H1 (cell line): ENCODE data around the gene TOR4A. TPM values are rescaled to one million over a fixed set of nuclear protein-coding genes. Genes with fewer than 3 reads are reported as not detected.

Experiments used
- CTCF ChIA-PET: fragments of 300-600 bp; sonication (Branson Sonifier 250); formaldehyde crosslinking; loops from one replicate; lab custom pipeline; 2021; ENCODE audit not compliant: partially characterized antibody; lab: Charles Lee
- POLR2A ChIA-PET: fragments of 300-600 bp; sonication (Branson Sonifier 250); formaldehyde crosslinking; loops from one replicate; lab custom pipeline; 2021; ENCODE audit warnings: inconsistent platforms; ENCODE audit not compliant: partially characterized antibody; lab: Charles Lee
- DNase-seq, 2 experiments: peaks; one replicate each; pipeline versions ENCODE4 v3.0.0 to v3.0.0-alpha.2; 2010 to 2022; ENCODE audit warnings: low spot score in 2 of 2, low read depth in 1 of 2, mixed read lengths in 1 of 2
- FAIRE-seq: peaks from 2 replicates; lab custom pipeline; 2011; peaks lifted over from hg19 to GRCh38; lab: Jason Lieb, UNC
- H2AFZ ChIP-seq: 2 replicates; pipeline ENCODE4 v1.8.1; 2012; ENCODE audit warnings: low read length, inconsistent platforms
- H2AK5ac ChIP-seq: 2 replicates; pipeline ENCODE4 v1.6.1; 2013; ENCODE audit warnings: low read depth, low read length
- H2BK120ac ChIP-seq: replicated peaks from 2 replicates; pipeline ENCODE3; 2013; ENCODE audit warnings: low read depth, low read length, inconsistent platforms
- H2BK12ac ChIP-seq: 2 replicates; pipeline ENCODE4 v1.6.1; 2013; ENCODE audit warnings: low read depth, low read length
- H2BK15ac ChIP-seq: 2 replicates; pipeline ENCODE4 v1.6.1; 2013; ENCODE audit warnings: low read length
- H2BK20ac ChIP-seq: 2 replicates; pipeline ENCODE4 v1.6.1; 2013; ENCODE audit warnings: low read length
- H2BK5ac ChIP-seq: 2 replicates; pipeline ENCODE4 v1.6.1; 2013; ENCODE audit warnings: low read depth, low read length
- H3K14ac ChIP-seq: 2 replicates; pipeline ENCODE4 v1.6.1; 2013; ENCODE audit warnings: inconsistent platforms; ENCODE audit not compliant: insufficient read length
- H3K18ac ChIP-seq: 2 replicates; pipeline ENCODE4 v1.6.1; 2013; ENCODE audit warnings: low read length; ENCODE audit errors: extremely low read depth
- H3K23ac ChIP-seq: 2 replicates; pipeline ENCODE4 v1.6.1; 2013; ENCODE audit warnings: inconsistent platforms; ENCODE audit not compliant: insufficient read length
- H3K23me2 ChIP-seq: 2 replicates; pipeline ENCODE4 v1.6.1; 2013; ENCODE audit warnings: low read depth, low read length
- H3K27ac ChIP-seq: 2 replicates; pipeline ENCODE4 v1.6.1; 2011; ENCODE audit warnings: low read depth, low read length, inconsistent platforms
- H3K27me3 ChIP-seq, 4 experiments: replicated peaks in 1 of 4; 1 replicate in 1 of 4; 2 replicates in 3 of 4; pipeline versions ENCODE4 v1.6.1 to v1.8.1; 2011 to 2013; ENCODE audit warnings: low read length in 3 of 4, mild to moderate bottlenecking in 3 of 4, inconsistent platforms in 2 of 4, mixed read lengths in 2 of 4, moderate library complexity in 1 of 4; ENCODE audit not compliant: control insufficient read depth in 3 of 4, insufficient read depth in 3 of 4; ENCODE audit errors: extremely low read depth in 1 of 4
- H3K36me3 ChIP-seq, 4 experiments: 2 replicates each; pipeline versions ENCODE4 v1.6.1 to v1.8.1; 2011 to 2013; ENCODE audit warnings: mild to moderate bottlenecking in 4 of 4, low read length in 3 of 4, moderate library complexity in 2 of 4, control low read depth in 1 of 4, inconsistent platforms in 1 of 4; ENCODE audit not compliant: insufficient read depth in 4 of 4, control insufficient read depth in 2 of 4
- H3K4ac ChIP-seq: replicated peaks from 2 replicates; pipeline ENCODE3; 2013; ENCODE audit warnings: low read length, low read depth, mixed read lengths, inconsistent platforms; ENCODE audit not compliant: insufficient read length
- H3K4me1 ChIP-seq, 4 experiments: replicated peaks in 1 of 4; 1 replicate in 1 of 4; 2 replicates in 3 of 4; pipeline versions ENCODE4 v1.6.1 to v1.8.1; 2011 to 2013; ENCODE audit warnings: low read length in 3 of 4, inconsistent platforms in 2 of 4, mixed read lengths in 1 of 4; ENCODE audit not compliant: insufficient read depth in 4 of 4, control insufficient read depth in 3 of 4
- H3K4me2 ChIP-seq, 2 experiments: 2 replicates each; pipeline versions ENCODE4 v1.6.1 to v1.8.1; 2011 to 2013; ENCODE audit warnings: low read depth in 2 of 2, low read length in 2 of 2, control low read depth in 1 of 2, inconsistent platforms in 1 of 2, mild to moderate bottlenecking in 1 of 2; ENCODE audit not compliant: insufficient read depth in 1 of 2
- H3K4me3 ChIP-seq, 4 experiments: fragments of 200-600, 300-600 bp in 1 of 4; sonication (generic), shearing (Covaris generic), sonication (Bioruptor Twin) in 1 of 4; 2 replicates each; pipeline versions ENCODE4 v1.5.1 to v1.8.1; 2011 to 2016; ENCODE audit warnings: low read length in 4 of 4, low read depth in 3 of 4, control low read depth in 2 of 4, inconsistent platforms in 2 of 4, mild to moderate bottlenecking in 2 of 4, mixed read lengths in 1 of 4, moderate library complexity in 1 of 4; ENCODE audit not compliant: insufficient read depth in 2 of 4; ENCODE audit errors: extremely low read depth in 1 of 4
- H3K56ac ChIP-seq: replicated peaks from 2 replicates; pipeline ENCODE3; 2013; ENCODE audit warnings: low read depth, mild to moderate bottlenecking, mixed read lengths, low read length, inconsistent platforms; ENCODE audit not compliant: insufficient read length
- H3K79me1 ChIP-seq: 2 replicates; pipeline ENCODE4 v1.6.1; 2013; ENCODE audit warnings: low read depth, low read length, control low read depth
- H3K79me2 ChIP-seq, 2 experiments: 2 replicates each; pipeline versions ENCODE4 v1.6.1 to v1.8.1; 2012 to 2013; ENCODE audit warnings: low read length in 2 of 2, mild to moderate bottlenecking in 2 of 2, inconsistent platforms in 1 of 2; ENCODE audit not compliant: insufficient read depth in 2 of 2, control insufficient read depth in 1 of 2
- H3K9ac ChIP-seq, 4 experiments: replicated peaks in 1 of 4; 1 replicate in 1 of 4; 2 replicates in 3 of 4; pipeline versions ENCODE4 v1.6.1 to v1.8.1; 2011 to 2013; ENCODE audit warnings: low read depth in 3 of 4, low read length in 3 of 4, control low read depth in 2 of 4, mild to moderate bottlenecking in 2 of 4, moderate library complexity in 2 of 4, inconsistent platforms in 1 of 4; ENCODE audit errors: extremely low read depth in 1 of 4
- H3K9me3 ChIP-seq, 2 experiments: 2 replicates each; pipeline versions ENCODE4 v1.6.1 to v1.8.1; 2012 to 2013; ENCODE audit warnings: mild to moderate bottlenecking in 2 of 2, moderate library complexity in 2 of 2, control low read depth in 1 of 2, inconsistent platforms in 1 of 2, low read depth in 1 of 2, low read length in 1 of 2, mixed read lengths in 1 of 2; ENCODE audit not compliant: insufficient read depth in 2 of 2
- H4K20me1 ChIP-seq, 2 experiments: replicated peaks in 1 of 2; 2 replicates each; pipeline versions ENCODE3 to v1.8.1; 2011 to 2013; ENCODE audit warnings: inconsistent platforms in 2 of 2, low read length in 2 of 2, mild to moderate bottlenecking in 1 of 2; ENCODE audit not compliant: insufficient read depth in 2 of 2, control insufficient read depth in 1 of 2
- H4K5ac ChIP-seq: 2 replicates; pipeline ENCODE4 v1.6.1; 2013; ENCODE audit warnings: low read length, low read depth, mixed read lengths, inconsistent platforms; ENCODE audit not compliant: insufficient read length
- H4K8ac ChIP-seq: 2 replicates; pipeline ENCODE4 v1.8.0; 2013; ENCODE audit warnings: mild to moderate bottlenecking, moderate library complexity, low read length, inconsistent platforms; ENCODE audit not compliant: insufficient read depth; ENCODE audit errors: extremely low read depth
- H4K91ac ChIP-seq: replicated peaks from 2 replicates; pipeline ENCODE3; 2013; ENCODE audit warnings: low read length, mixed read lengths, inconsistent platforms; ENCODE audit not compliant: insufficient read length
- GABPA ChIP-seq: IDR thresholded peaks from 2 replicates; pipeline ENCODE4 v1.6.1; 2011; ENCODE audit warnings: mild to moderate bottlenecking, low read length, moderate library complexity, borderline replicate concordance; ENCODE audit not compliant: insufficient read depth
- HDAC2 ChIP-seq, 2 experiments: fragments of 300-600 bp in 1 of 2; sonication (generic) in 1 of 2; IDR thresholded peaks; 2 replicates each; pipeline ENCODE4 v1.6.1; 2011 to 2012; ENCODE audit warnings: low read depth in 2 of 2, low read length in 2 of 2, mild to moderate bottlenecking in 2 of 2, moderate library complexity in 2 of 2, borderline replicate concordance in 1 of 2, inconsistent platforms in 1 of 2
- HDAC6 ChIP-seq: IDR thresholded peaks from one replicate; pipeline ENCODE4 v1.7.1; 2012; ENCODE audit warnings: low read depth, mild to moderate bottlenecking, inconsistent platforms, low read length, moderate library complexity
- KDM4A ChIP-seq: IDR thresholded peaks from one replicate; pipeline ENCODE4 v1.7.1; 2012; ENCODE audit warnings: low read depth, mild to moderate bottlenecking, moderate library complexity, low read length, inconsistent platforms; ENCODE audit not compliant: severe bottlenecking
- POLR2A ChIP-seq, 2 experiments: IDR thresholded peaks; 1 replicate in 1 of 2; 2 replicates in 1 of 2; pipeline ENCODE4 v1.6.1; 2011; ENCODE audit warnings: low read depth in 2 of 2, low read length in 2 of 2, mild to moderate bottlenecking in 2 of 2; ENCODE audit errors: control extremely low read depth in 1 of 2
- POLR2AphosphoS5 ChIP-seq: IDR thresholded peaks from 2 replicates; pipeline ENCODE4 v1.6.1; 2011; ENCODE audit warnings: low read depth, low read length
- SUZ12 ChIP-seq: fragments of 200-600 bp; sonication (generic); IDR thresholded peaks from 2 replicates; pipeline ENCODE4 v1.6.1; 2012; ENCODE audit warnings: mild to moderate bottlenecking, inconsistent platforms, low read length, moderate library complexity, mixed read lengths
- WGBS, 2 experiments: shearing (Covaris generic) in 1 of 2; methylation state at CpG; one replicate each; pipeline versions ENCODE4 v1.1.6 to v1.1.7; 2013 to 2015; ENCODE audit warnings: low lambda C conversion rate in 2 of 2, mixed read lengths in 2 of 2, inconsistent platforms in 1 of 2, low coverage in 1 of 2, missing lambda C conversion rate in 1 of 2; ENCODE audit not compliant: insufficient replicate concordance in 2 of 2, insufficient coverage in 1 of 2, insufficient read length in 1 of 2; ENCODE audit errors: extremely low coverage in 1 of 2, missing lambda C conversion rate in 1 of 2; 5-methylcytosine and 5-hydroxymethylcytosine counted together
- polyA plus RNA-seq, 7 experiments: library from polyadenylated mRNA; depleted of rRNA in 3 of 7; stranded (reverse) in 5 of 7; unstranded in 2 of 7; fragments of >200 nt in 5 of 7; fragments of 200-250 nt in 2 of 7; gene quantifications; 1 replicate in 5 of 7; 2 replicates in 1 of 7; 4 replicates in 1 of 7; pipeline versions ENCODE4 v1.2.1 to v1.2.3, GENCODE V29; 2011 to 2013; ENCODE audit warnings: missing spikeins in 2 of 7, mixed read lengths in 2 of 7
- total RNA-seq: library from RNA; stranded (reverse); fragmentation: NEBNext Ultra II Directional; extraction: Animal tissue kit (Norgen Biotek cat#: 25700); gene quantifications from 2 replicates; pipeline ENCODE4 v1.2.1, GENCODE V29; 2021
- TF ChIP-seq, protein P1 (sequence below): IDR thresholded peaks from 2 replicates; pipeline ENCODE4 v1.6.1; 2011; ENCODE audit warnings: low read depth, mild to moderate bottlenecking, low read length; ENCODE audit not compliant: insufficient read depth
- TF ChIP-seq, protein P2 (sequence below), 3 experiments: IDR thresholded peaks; 1 replicate in 2 of 3; 2 replicates in 1 of 3; pipeline versions ENCODE4 v1.5.1 to v1.6.1; 2011; ENCODE audit warnings: low read length in 3 of 3, mild to moderate bottlenecking in 3 of 3, inconsistent platforms in 2 of 3, low read depth in 1 of 3, moderate library complexity in 1 of 3; ENCODE audit not compliant: insufficient read depth in 1 of 3; ENCODE audit errors: control extremely low read depth in 1 of 3

TOR4A gene
- total and polyA plus RNA-seq, 2 of the 8 experiments (the other 6 are each of a cell fraction or from before 2014, with no cell fraction given), result 8.4 to 9.3 TPM

DNA sequence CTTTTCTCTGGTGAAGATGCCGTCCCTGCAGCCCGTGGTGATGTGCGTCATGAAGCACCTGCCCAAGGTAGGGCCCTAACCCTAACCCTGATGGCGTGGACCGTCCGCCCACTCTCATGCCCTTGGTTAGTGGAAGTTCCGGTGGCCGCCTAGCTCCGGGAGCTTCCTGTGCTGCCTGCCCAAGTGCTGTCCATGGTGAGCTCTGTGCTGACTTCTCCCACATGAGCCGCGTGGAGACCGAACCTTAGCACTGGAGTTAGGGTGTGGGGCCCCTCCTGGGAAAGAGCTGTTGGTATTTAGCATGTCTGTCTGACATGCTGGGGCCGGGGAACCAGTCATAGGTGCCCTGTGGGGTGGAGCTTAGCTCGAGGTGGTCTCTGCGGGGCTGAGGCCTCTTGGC is 21.2 kb upstream of the TOR4A start:
- Histone ChIP-seq H3K79me2 (peaks cover 0 to 13% of the 10 kb centered on the region in 2 experiments; a peak in 2 of 4 replicates), H4K8ac (no peak overlapping the region; the same call in 1 of the 2 replicates), H4K91ac (no peak overlapping the region), H3K4ac (no peak overlapping the region), H3K56ac (no peak overlapping the region), H2AK5ac (no peak overlapping the region), H3K4me3 (peak overlapping the region; percentile 52 to 100 (median 82)), H2BK120ac (no peak overlapping the region), H3K18ac (no peak overlapping the region), H2AFZ (no peak overlapping the region), H3K9ac (0 out of 7 replicates have a peak overlapping the region, but pooled peaks of 1 of the 4 experiments have one; percentile 44), H4K5ac (no peak overlapping the region), H3K23me2 (peaks cover 14% of the 10 kb centered on the region; the same call in 1 of the 2 replicates), H2BK5ac (no peak overlapping the region), H3K79me1 (peaks cover 9% of the 10 kb centered on the region), H4K20me1 (peaks cover 0 to 4% of the 10 kb centered on the region in 2 experiments), H3K14ac (no peak overlapping the region), H3K9me3 (no peaks in the 10 kb centered on the region), H3K27ac (no peak overlapping the region), H2BK12ac (no peak overlapping the region), H3K4me2 (peak overlapping the region; percentile 80 to 92), H2BK20ac (no peak overlapping the region), H3K27me3 (peaks cover 0 to 7% (median 0%) of the 10 kb centered on the region in 4 experiments; a peak in 2 of 7 replicates), H3K4me1 (peaks cover 0 to 21% (median 16%) of the 10 kb centered on the region in 4 experiments; a peak in 5 of 7 replicates), H3K36me3 (peaks cover 3 to 17% (median 12%) of the 10 kb centered on the region in 4 experiments; a peak in 6 of 8 replicates), H2BK15ac (no peak overlapping the region), H3K23ac (no peak overlapping the region)
- CTCF ChIA-PET, result interaction anchor here (0.6 to 4.7 kb wide), 15 partner anchors 9 to 230 kb away, joined by 3 to 13 read pairs (median 4); partner anchors contain the start of genes ABCA2 and RNF224
- FAIRE-seq (no peak), DNase-seq (no peak)
- POLR2A ChIA-PET, result interaction anchor here (0.7 to 69.9 kb wide), 5 partner anchors 0 to 60 kb away, joined by 3 to 1462 read pairs (median 5); partner anchors contain the start of genes CYSRT1, NDOR1, NELFB and RNF208
- 89% methylated on average over 15 of the region's 15 CpGs; no CpG with 5 or more reads in 1 of the 2 experiments for WGBS, 2 experiments
- TF ChIP-seq HDAC2 (IDR thresholded peaks at IDR 0.05; ENCODE audit: borderline replicate concordance in 1 of 2, low read depth in 2 of 2, low read length in 2 of 2), result no peak
- no peak for TF ChIP-seq KDM4A
- TF ChIP-seq POLR2AphosphoS5, result no peak
- no peak for TF ChIP-seq SUZ12
- no peak for TF ChIP-seq HDAC6
- no peak for TF ChIP-seq GABPA
- TF ChIP-seq POLR2A (IDR thresholded peaks at IDR 0.05; ENCODE audit: control extremely low read depth in 1 of 2, low read depth in 2 of 2, low read length in 2 of 2), result no peak
- TF ChIP-seq, protein P1, sequence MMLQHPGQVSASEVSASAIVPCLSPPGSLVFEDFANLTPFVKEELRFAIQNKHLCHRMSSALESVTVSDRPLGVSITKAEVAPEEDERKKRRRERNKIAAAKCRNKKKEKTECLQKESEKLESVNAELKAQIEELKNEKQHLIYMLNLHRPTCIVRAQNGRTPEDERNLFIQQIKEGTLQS, result no peak
- TF ChIP-seq, protein P2, sequence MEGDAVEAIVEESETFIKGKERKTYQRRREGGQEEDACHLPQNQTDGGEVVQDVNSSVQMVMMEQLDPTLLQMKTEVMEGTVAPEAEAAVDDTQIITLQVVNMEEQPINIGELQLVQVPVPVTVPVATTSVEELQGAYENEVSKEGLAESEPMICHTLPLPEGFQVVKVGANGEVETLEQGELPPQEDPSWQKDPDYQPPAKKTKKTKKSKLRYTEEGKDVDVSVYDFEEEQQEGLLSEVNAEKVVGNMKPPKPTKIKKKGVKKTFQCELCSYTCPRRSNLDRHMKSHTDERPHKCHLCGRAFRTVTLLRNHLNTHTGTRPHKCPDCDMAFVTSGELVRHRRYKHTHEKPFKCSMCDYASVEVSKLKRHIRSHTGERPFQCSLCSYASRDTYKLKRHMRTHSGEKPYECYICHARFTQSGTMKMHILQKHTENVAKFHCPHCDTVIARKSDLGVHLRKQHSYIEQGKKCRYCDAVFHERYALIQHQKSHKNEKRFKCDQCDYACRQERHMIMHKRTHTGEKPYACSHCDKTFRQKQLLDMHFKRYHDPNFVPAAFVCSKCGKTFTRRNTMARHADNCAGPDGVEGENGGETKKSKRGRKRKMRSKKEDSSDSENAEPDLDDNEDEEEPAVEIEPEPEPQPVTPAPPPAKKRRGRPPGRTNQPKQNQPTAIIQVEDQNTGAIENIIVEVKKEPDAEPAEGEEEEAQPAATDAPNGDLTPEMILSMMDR (IDR thresholded peaks at IDR 0.05; ENCODE audit: control extremely low read depth in 1 of 3, insufficient read depth in 1 of 3, low read depth in 1 of 3, low read length in 3 of 3), result no peak
